K562 treated with DMSO at 1 percent for 24 hours (cell line): ENCODE results near the gene MYH10. TPM values are rescaled to one million over a fixed set of nuclear protein-coding genes. Genes with fewer than 3 reads are reported as not detected.

ENCODE experiments used
- total RNA-seq: library from RNA; unstranded; fragments of 300-600 nt; gene quantifications from 2 replicates; pipeline ENCODE4 v1.2.3, GENCODE V29; 2022; ENCODE audit warnings: low read depth; ENCODE audit not compliant: insufficient read depth

The MYH10 gene
- total RNA-seq: 30.8 and 46.3 TPM in 2 replicates

GRCh38 chr17:8630227-8630801 is at the start of gene MYH10:
Gene MYH10 (minus strand): TSS chr17:8630725. CDS start chr17:8623246, 7,479 bp downstream.

GRCh38 chr17:8435245-8436168 is 195.0 kb downstream of the MYH10 start, which contains the start of gene NDEL1:
Gene NDEL1 (plus strand): TSS chr17:8435884. CDS start chr17:8444272, 8,388 bp downstream.

Other genes starting within 250 kb of the MYH10 start
- gene RPL26, start 247.5 kb downstream of the MYH10 start, total RNA-seq: 4,208 and 4,686 TPM in 2 replicates
- not detected in 2 replicates for gene RNF222, start 232.9 kb downstream of the MYH10 start, total RNA-seq
- 26.2 and 28.8 TPM in 2 replicates for gene NDEL1, start 194.8 kb downstream of the MYH10 start, total RNA-seq
- not detected in 2 replicates for gene CCDC42, start 114.1 kb upstream of the MYH10 start, total RNA-seq
- gene SPDYE4, start 127.8 kb upstream of the MYH10 start, total RNA-seq: not detected in 2 replicates
- not detected in 2 replicates for gene MFSD6L, start 168.6 kb upstream of the MYH10 start, total RNA-seq
- gene PIK3R6, start 236.9 kb upstream of the MYH10 start, total RNA-seq: not detected in 2 replicates